Right ventricle myocardium superior (tissue), 1 donor: ENCODE measurements around the gene ANXA6. TPM values are rescaled to one million over a fixed set of nuclear protein-coding genes. Genes with fewer than 3 reads are reported as not detected.

Source experiments
- ATAC-seq: fragments of 200-7000 bp; cut with Tn5 transposase; one replicate; pipeline ENCODE4 v1.9.1; 2020; ENCODE audit warnings: mild to moderate bottlenecking; ENCODE audit not compliant: poor library complexity
- DNase-seq: peaks from one replicate; pipeline ENCODE4 v3.0.0-alpha.2; 2020
- intact Hi-C: fragments of 100-400 bp; cut with DNase I; formaldehyde crosslinking; loops from one replicate; pipeline ENCODE4 v1.11.2; 2022
- total RNA-seq: library from RNA; stranded (reverse); fragmentation: NEBNext Ultra II Directional; extraction: Animal tissue kit (Norgen Biotek cat#: 25700); gene quantifications from one replicate; pipeline ENCODE4 v1.2.1, GENCODE V29; 2021
- donor health status: DM: no; HTN: yes; CAD: no; lungs with severe emphysema.

Gene ANXA6
- total RNA-seq, 1 donor from 2014 or later, result 202 TPM

- ATAC-seq, result no peak
- intact Hi-C loops, result no loop called here
- no peak for DNase-seq
Observed at GRCh38 chr5:151079838-151080612, 77.6 kb downstream of the ANXA6 start.

GRCh38 chr5:151078490-151079262 is 78.9 kb downstream of the ANXA6 start:
- DNase-seq (no peak), ATAC-seq (peak; percentile 3)
- intact Hi-C loops, result no loop called here

GRCh38 chr5:151077967-151078366 is 79.6 kb downstream of the ANXA6 start:
- no peak for ATAC-seq
- no peak for DNase-seq
- intact Hi-C loops, result no loop called here

GRCh38 chr5:151077419-151077818 is 80.2 kb downstream of the ANXA6 start:
- DNase-seq, result no peak
- intact Hi-C loops, result no loop called here
- no peak for ATAC-seq

GRCh38 chr5:151076616-151077015 is 81.0 kb downstream of the ANXA6 start:
- ATAC-seq (no peak), DNase-seq (no peak)
- intact Hi-C loops, result no loop called here

GRCh38 chr5:151075698-151076331 is 81.8 kb downstream of the ANXA6 start:
- intact Hi-C loops, result no loop called here
- peak; percentile 15 for ATAC-seq
- DNase-seq, result no peak

GRCh38 chr5:151074557-151074956 is 83.0 kb downstream of the ANXA6 start:
- no peak for ATAC-seq
- no peak for DNase-seq
- intact Hi-C loops, result no loop called here

GRCh38 chr5:151073280-151073679 is 84.3 kb downstream of the ANXA6 start:
- ATAC-seq (no peak), DNase-seq (no peak)
- intact Hi-C loops, result no loop called here

GRCh38 chr5:151072630-151073025 is 85.0 kb downstream of the ANXA6 start:
- DNase-seq (no peak), ATAC-seq (no peak)
- intact Hi-C loops, result no loop called here

- DNase-seq, result no peak
- intact Hi-C loops, result no loop called here
- ATAC-seq, result no peak
Observed at GRCh38 chr5:151071848-151072629, 85.5 kb downstream of the ANXA6 start.

- no peak for DNase-seq
- no peak for ATAC-seq
- intact Hi-C loops, result no loop called here
Observed at GRCh38 chr5:151071021-151071420, 86.6 kb downstream of the ANXA6 start.

GRCh38 chr5:151070449-151070848 is 87.1 kb downstream of the ANXA6 start:
- intact Hi-C loops, result no loop called here

GRCh38 chr5:151068433-151069197 is 89.0 kb downstream of the ANXA6 start:
- intact Hi-C loops, result no loop called here
- peak; percentile 53 for ATAC-seq
- no peak for DNase-seq

More at GRCh38 chr5:151070449-151070848, 87.1 kb downstream of the ANXA6 start:
- DNase-seq (no peak), ATAC-seq (no peak)

GRCh38 chr5:151067632-151068432 is 89.7 kb downstream of the ANXA6 start:
- DNase-seq, result no peak
- ATAC-seq, result no peak
- intact Hi-C loops, result no loop called here

- intact Hi-C loops, result no loop called here
- ATAC-seq, result no peak
Observed at GRCh38 chr5:151066920-151067319, 90.7 kb downstream of the ANXA6 start.

GRCh38 chr5:151065609-151066008 is 92.0 kb downstream of the ANXA6 start:
- ATAC-seq, result no peak
- intact Hi-C loops, result no loop called here
- no peak for DNase-seq

More at GRCh38 chr5:151066920-151067319, 90.7 kb downstream of the ANXA6 start:
- DNase-seq, result no peak

- DNase-seq (no peak), ATAC-seq (no peak)
- intact Hi-C loops, result no loop called here
Observed at GRCh38 chr5:151064916-151065499, 92.6 kb downstream of the ANXA6 start.
